CD4-positive, alpha-beta memory T cell (primary cell): ENCODE measurements around the gene SYTL3. TPM values are rescaled to one million over a fixed set of nuclear protein-coding genes. Genes with fewer than 3 reads are reported as not detected.

Experiments used
- CTCF ChIA-PET: fragments of 350-600 bp; sonication (Branson Sonifier 250); formaldehyde crosslinking; loops from one replicate; lab custom pipeline; 2021; ENCODE audit warnings: inconsistent platforms; ENCODE audit not compliant: partially characterized antibody; lab: Charles Lee
- POLR2A ChIA-PET: fragments of 350-600 bp; sonication (Branson Sonifier 250); formaldehyde crosslinking; loops from one replicate; lab custom pipeline; 2021; ENCODE audit not compliant: partially characterized antibody; lab: Charles Lee
- DNase-seq, 5 donors: peaks; one replicate each; pipeline versions ENCODE4 v3.0.0 to v3.0.0-alpha.2; 2020 to 2022; ENCODE audit warnings: mixed read lengths in 1 of 5
- H3K27ac ChIP-seq: one replicate; pipeline ENCODE4 v1.7.0; 2013; ENCODE audit warnings: low read depth, low read length
- H3K27me3 ChIP-seq: 2 replicates; pipeline ENCODE4 v1.7.0; 2013; ENCODE audit warnings: mild to moderate bottlenecking, low read length, moderate library complexity; ENCODE audit not compliant: insufficient read depth
- H3K36me3 ChIP-seq: 2 replicates; pipeline ENCODE4 v1.7.0; 2013; ENCODE audit warnings: mild to moderate bottlenecking, low read length, moderate library complexity; ENCODE audit not compliant: insufficient read depth
- H3K4me1 ChIP-seq: 2 replicates; pipeline ENCODE4 v1.7.0; 2013; ENCODE audit warnings: mild to moderate bottlenecking, low read length, moderate library complexity; ENCODE audit not compliant: insufficient read depth
- H3K4me3 ChIP-seq, 2 donors: one replicate each; pipeline ENCODE4 v1.7.0; 2013; ENCODE audit warnings: low read length in 2 of 2, mild to moderate bottlenecking in 1 of 2
- H3K9me3 ChIP-seq, 2 donors: one replicate each; pipeline ENCODE4 v1.7.0; 2013; ENCODE audit warnings: low read length in 2 of 2, control low read depth in 1 of 2; ENCODE audit not compliant: control insufficient read depth in 1 of 2
- H3K27ac Mint-ChIP-seq, 7 donors: one replicate each; pipeline ENCODE4 v1.8.0; 2020 to 2021; ENCODE audit warnings: mixed read lengths in 7 of 7, mild to moderate bottlenecking in 6 of 7, inconsistent platforms in 3 of 7, moderate library complexity in 3 of 7
- H3K27me3 Mint-ChIP-seq, 2 donors: one replicate each; pipeline ENCODE4 v1.8.0; 2020 to 2021; ENCODE audit warnings: mixed read lengths in 2 of 2
- H3K36me3 Mint-ChIP-seq, 2 donors: one replicate each; pipeline ENCODE4 v1.8.0; 2020 to 2021; ENCODE audit warnings: mixed read lengths in 2 of 2, inconsistent platforms in 1 of 2, mild to moderate bottlenecking in 1 of 2
- H3K4me1 Mint-ChIP-seq, 4 donors: one replicate each; pipeline ENCODE4 v1.8.0; 2020 to 2021; ENCODE audit warnings: mixed read lengths in 4 of 4, mild to moderate bottlenecking in 1 of 4
- H3K4me3 Mint-ChIP-seq, 8 donors: one replicate each; pipeline ENCODE4 v1.8.0; 2020 to 2021; ENCODE audit warnings: mixed read lengths in 8 of 8, mild to moderate bottlenecking in 7 of 8, moderate library complexity in 6 of 8, inconsistent platforms in 3 of 8
- H3K9me3 Mint-ChIP-seq, 8 donors: one replicate each; pipeline ENCODE4 v1.8.0; 2020 to 2021; ENCODE audit warnings: mixed read lengths in 8 of 8, mild to moderate bottlenecking in 5 of 8, inconsistent platforms in 3 of 8, moderate library complexity in 1 of 8
- intact Hi-C: fragments of 100-400 bp; cut with micrococcal nuclease; formaldehyde crosslinking; loops from one replicate; pipeline ENCODE4 v1.15.1; 2023
- microRNA-seq: library from miRNA; unstranded; fragments of <30 nt; microRNA quantifications from one replicate; pipeline ENCODE4 v1.2.0, GENCODE V29; 2021; ENCODE audit warnings: borderline replicate concordance, borderline number of aligned reads, borderline microRNAs expressed, mixed read lengths
- polyA plus RNA-seq, 2 donors: library from polyadenylated mRNA; unstranded; fragments of 300-500 nt; fragmentation: Illumina TruSeq; gene quantifications; one replicate each; pipeline ENCODE4 v1.2.3, GENCODE V29; 2021
- total RNA-seq, 2 experiments: library from RNA; stranded (reverse); gene quantifications; one replicate each; pipeline ENCODE4 v1.2.3, GENCODE V29; 2021

Gene SYTL3
- total and polyA plus RNA-seq, 4 experiments from 2014 or later: 11.9 to 24.3 (median 17.8) TPM

- peaks cover 0 to 2% (median 0%) of the 10 kb centered on the region in 8 donors for H3K9me3 Mint-ChIP-seq
- no peak overlapping the region for H3K4me3 ChIP-seq
- DNase-seq: peak in 2 of 5 donors; percentile 31 to 39
- intact Hi-C loops: no loop called here
- ChIA-PET POLR2A (interaction anchor here (0.6 to 7.6 kb wide), 14 partner anchors 8 to 146 kb away, joined by 3 to 119 read pairs (median 5); no protein-coding TSS in a partner anchor), CTCF (interaction anchor here (1.0 to 2.1 kb wide), 6 partner anchors 19 to 153 kb away, joined by 3 to 10 read pairs (median 4); no protein-coding TSS in a partner anchor)
- no peaks in the 10 kb centered on the region for H3K27me3 Mint-ChIP-seq
- peaks cover 11% of the 10 kb centered on the region for H3K36me3 ChIP-seq
- H3K4me3 Mint-ChIP-seq: peak overlapping the region; percentile 57 to 98 (median 94)
- H3K4me1 ChIP-seq: peaks cover 89% of the 10 kb centered on the region
- H3K27ac Mint-ChIP-seq: peak overlapping the region; percentile 82 to 100 (median 99)
- H3K27ac ChIP-seq: peak overlapping the region; percentile 86
- H3K9me3 ChIP-seq: no peaks in the 10 kb centered on the region
- peaks cover 77 to 100% (median 85%) of the 10 kb centered on the region in 4 donors for H3K4me1 Mint-ChIP-seq
- H3K36me3 Mint-ChIP-seq: peaks cover 61 to 90% of the 10 kb centered on the region in 2 donors
- no peaks in the 10 kb centered on the region for H3K27me3 ChIP-seq
Observed at GRCh38 chr6:158813032-158813431, 163.2 kb downstream of the SYTL3 start.

Small RNA genes lying within 50 kb of the gene (microRNA-seq; reads per million reads assigned to microRNA genes)
- not detected for gene MIR3918
- not detected for gene MIR7161

Other genes with a start within 250 kb of the SYTL3 start
- gene TMEM181, start 90.0 kb upstream of the SYTL3 start, total RNA-seq: 10 to 100 TPM; 26.1 to 28.0 TPM
- gene TMEM181, start 90.0 kb upstream of the SYTL3 start, polyA plus RNA-seq: 1 to 10 TPM; 4.3 to 8.1 TPM
- 10 to 100 TPM; 78.8 to 90.4 TPM for gene DYNLT1, start 5.3 kb upstream of the SYTL3 start, total RNA-seq
- gene DYNLT1, start 5.3 kb upstream of the SYTL3 start, polyA plus RNA-seq: 100 to 1,000 TPM in 1 of 2 donors, 10 to 100 TPM in 1; 93.8 to 105 TPM
- 100 to 1,000 TPM; 264 to 277 TPM for gene EZR, start 169.3 kb downstream of the SYTL3 start, total RNA-seq
- gene EZR, start 169.3 kb downstream of the SYTL3 start, polyA plus RNA-seq: 100 to 1,000 TPM; 260 to 268 TPM